Measurements from ENCODE around the gene GFRA1.

DNA sequence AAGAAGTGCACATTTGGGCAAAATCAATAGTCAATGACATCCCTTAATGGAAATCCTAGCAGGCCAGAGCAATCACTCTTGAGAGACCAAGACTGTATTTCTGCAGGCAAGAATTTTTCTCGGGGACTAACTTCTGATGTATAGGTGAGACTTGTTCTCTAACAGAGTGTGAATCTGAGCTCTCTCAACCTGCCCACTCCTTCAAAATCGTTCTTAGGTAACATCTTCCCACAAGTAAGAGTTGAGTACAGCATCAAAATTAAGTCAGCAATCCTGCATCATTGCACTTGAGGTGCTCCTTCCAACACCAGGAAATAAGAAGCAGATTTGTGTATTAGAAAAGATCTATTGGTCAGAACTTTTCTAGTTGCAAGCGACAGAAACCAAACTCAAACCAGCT is 25.6 kb upstream of the GFRA1 start:
- TF ChIP-seq RAD21 (IDR thresholded peaks at IDR 0.05; ENCODE audit: low read length) (no peak), POLR2A (IDR thresholded peaks at IDR 0.05; ENCODE audit: low read depth, low read length) (no peak), USF2 (IDR thresholded peaks at IDR 0.05; ENCODE audit: low read depth, low read length) (no peak), FOS (IDR thresholded peaks at IDR 0.05; ENCODE audit: low read depth, low read length) (no peak)
- TF ChIP-seq, protein P1, sequence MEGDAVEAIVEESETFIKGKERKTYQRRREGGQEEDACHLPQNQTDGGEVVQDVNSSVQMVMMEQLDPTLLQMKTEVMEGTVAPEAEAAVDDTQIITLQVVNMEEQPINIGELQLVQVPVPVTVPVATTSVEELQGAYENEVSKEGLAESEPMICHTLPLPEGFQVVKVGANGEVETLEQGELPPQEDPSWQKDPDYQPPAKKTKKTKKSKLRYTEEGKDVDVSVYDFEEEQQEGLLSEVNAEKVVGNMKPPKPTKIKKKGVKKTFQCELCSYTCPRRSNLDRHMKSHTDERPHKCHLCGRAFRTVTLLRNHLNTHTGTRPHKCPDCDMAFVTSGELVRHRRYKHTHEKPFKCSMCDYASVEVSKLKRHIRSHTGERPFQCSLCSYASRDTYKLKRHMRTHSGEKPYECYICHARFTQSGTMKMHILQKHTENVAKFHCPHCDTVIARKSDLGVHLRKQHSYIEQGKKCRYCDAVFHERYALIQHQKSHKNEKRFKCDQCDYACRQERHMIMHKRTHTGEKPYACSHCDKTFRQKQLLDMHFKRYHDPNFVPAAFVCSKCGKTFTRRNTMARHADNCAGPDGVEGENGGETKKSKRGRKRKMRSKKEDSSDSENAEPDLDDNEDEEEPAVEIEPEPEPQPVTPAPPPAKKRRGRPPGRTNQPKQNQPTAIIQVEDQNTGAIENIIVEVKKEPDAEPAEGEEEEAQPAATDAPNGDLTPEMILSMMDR (conservative IDR thresholded peaks at IDR 0.05; ENCODE audit: low read depth, low read length), result no peak
